Measurements from ENCODE around the gene TBX21. TPM values are rescaled to one million over a fixed set of nuclear protein-coding genes. Genes with fewer than 3 reads are reported as not detected.
"Not testable (repeated sequence)": the region's sequence is repeated elsewhere in the genome, so short reads cannot be mapped to it uniquely, and the experiment has no call there.

The TBX21 gene
- polyA plus RNA-seq, 4 donors = 0.07 to 0.45 (median 0.29) TPM

- H3K9me3 ChIP-seq (ENCODE audit: control insufficient read depth in 2 of 2, insufficient read depth in 1 of 2, low read depth in 1 of 2, low read length in 1 of 2); FAIRE-seq; DNase-seq; H3K27ac ChIP-seq (ENCODE audit: low read depth in 1 of 3, low read length in 2 of 3); H3K4me3 ChIP-seq (ENCODE audit: low read depth in 1 of 3, low read length in 3 of 3); H3K4me1 ChIP-seq (ENCODE audit: control insufficient read depth in 3 of 3, insufficient read depth in 2 of 3, low read depth in 1 of 3, low read length in 2 of 3); H3K36me3 ChIP-seq (ENCODE audit: control insufficient read depth in 3 of 3, insufficient read depth in 2 of 3, low read depth in 1 of 3, low read length in 3 of 3): not testable (repeated sequence)
- peaks cover 0 to 47% (median 4%) of the 10 kb centered on the region in 3 donors for H3K27me3 ChIP-seq (ENCODE audit: control insufficient read depth in 3 of 3, insufficient read depth in 3 of 3, low read length in 3 of 3)
- 86 to 90% (median 89%) methylated on average over 12 of the region's 12 CpGs for WGBS, 3 donors
Observed at GRCh38 chr17:47739945-47740344, 6.9 kb downstream of the TBX21 start.

- H3K4me3 ChIP-seq (ENCODE audit: low read depth in 1 of 3, low read length in 3 of 3) = no peak overlapping the region
- WGBS, 3 donors = 60 to 77% (median 71%) methylated on average over 11 of the region's 11 CpGs
- no peak for DNase-seq
- FAIRE-seq = no peak
- H3K27me3 ChIP-seq (ENCODE audit: control insufficient read depth in 3 of 3, insufficient read depth in 3 of 3, low read length in 3 of 3) = peaks cover 0 to 50% (median 4%) of the 10 kb centered on the region in 3 donors
- no peaks in the 10 kb centered on the region for H3K36me3 ChIP-seq (ENCODE audit: control insufficient read depth in 3 of 3, insufficient read depth in 2 of 3, low read depth in 1 of 3, low read length in 3 of 3)
- H3K27ac ChIP-seq (ENCODE audit: low read depth in 1 of 3, low read length in 2 of 3) = no peak overlapping the region
- H3K4me1 ChIP-seq (ENCODE audit: control insufficient read depth in 3 of 3, insufficient read depth in 2 of 3, low read depth in 1 of 3, low read length in 2 of 3) = no peaks in the 10 kb centered on the region
- no peaks in the 10 kb centered on the region for H3K9me3 ChIP-seq (ENCODE audit: control insufficient read depth in 2 of 2, insufficient read depth in 1 of 2, low read depth in 1 of 2, low read length in 1 of 2)
Observed at GRCh38 chr17:47741109-47741792, 8.2 kb downstream of the TBX21 start.

- FAIRE-seq = no peak
- H3K4me1 ChIP-seq (ENCODE audit: control insufficient read depth in 3 of 3, insufficient read depth in 2 of 3, low read depth in 1 of 3, low read length in 2 of 3) = no peaks in the 10 kb centered on the region
- WGBS, 3 donors = 74 to 77% (median 76%) methylated on average over 9 of the region's 9 CpGs
- H3K9me3 ChIP-seq (ENCODE audit: control insufficient read depth in 2 of 2, insufficient read depth in 1 of 2, low read depth in 1 of 2, low read length in 1 of 2) = no peaks in the 10 kb centered on the region
- no peak overlapping the region for H3K27ac ChIP-seq (ENCODE audit: low read depth in 1 of 3, low read length in 2 of 3)
- no peaks in the 10 kb centered on the region for H3K36me3 ChIP-seq (ENCODE audit: control insufficient read depth in 3 of 3, insufficient read depth in 2 of 3, low read depth in 1 of 3, low read length in 3 of 3)
- H3K4me3 ChIP-seq (ENCODE audit: low read depth in 1 of 3, low read length in 3 of 3) = no peak overlapping the region
- no peak for DNase-seq
- peaks cover 0 to 46% (median 4%) of the 10 kb centered on the region in 3 donors for H3K27me3 ChIP-seq (ENCODE audit: control insufficient read depth in 3 of 3, insufficient read depth in 3 of 3, low read length in 3 of 3)
Observed at GRCh38 chr17:47741793-47742145, 8.7 kb downstream of the TBX21 start.

GRCh38 chr17:47742319-47743181, 9.5 kb downstream of the TBX21 start:
- no peaks in the 10 kb centered on the region for H3K9me3 ChIP-seq (ENCODE audit: control insufficient read depth in 2 of 2, insufficient read depth in 1 of 2, low read depth in 1 of 2, low read length in 1 of 2)
- no peaks in the 10 kb centered on the region for H3K36me3 ChIP-seq (ENCODE audit: control insufficient read depth in 3 of 3, insufficient read depth in 2 of 3, low read depth in 1 of 3, low read length in 3 of 3)
- no peaks in the 10 kb centered on the region for H3K4me1 ChIP-seq (ENCODE audit: control insufficient read depth in 3 of 3, insufficient read depth in 2 of 3, low read depth in 1 of 3, low read length in 2 of 3)
- DNase-seq (no peak), FAIRE-seq (no peak)
- H3K27ac ChIP-seq (ENCODE audit: low read depth in 1 of 3, low read length in 2 of 3) = no peak overlapping the region
- peaks cover 0 to 43% (median 4%) of the 10 kb centered on the region in 3 donors for H3K27me3 ChIP-seq (ENCODE audit: control insufficient read depth in 3 of 3, insufficient read depth in 3 of 3, low read length in 3 of 3)
- 36 to 46% (median 38%) methylated on average over 21 to 26 of the region's 26 CpGs for WGBS, 3 donors
- H3K4me3 ChIP-seq (ENCODE audit: low read depth in 1 of 3, low read length in 3 of 3) = no peak overlapping the region

- no peaks in the 10 kb centered on the region for H3K4me1 ChIP-seq (ENCODE audit: control insufficient read depth in 3 of 3, insufficient read depth in 2 of 3, low read depth in 1 of 3, low read length in 2 of 3)
- H3K4me3 ChIP-seq (ENCODE audit: low read depth in 1 of 3, low read length in 3 of 3) = no peak overlapping the region
- H3K36me3 ChIP-seq (ENCODE audit: control insufficient read depth in 3 of 3, insufficient read depth in 2 of 3, low read depth in 1 of 3, low read length in 3 of 3) = no peaks in the 10 kb centered on the region
- H3K27me3 ChIP-seq (ENCODE audit: control insufficient read depth in 3 of 3, insufficient read depth in 3 of 3, low read length in 3 of 3) = peaks cover 0 to 46% (median 5%) of the 10 kb centered on the region in 3 donors
- no peak for FAIRE-seq
- WGBS, 3 donors = 55 to 66% (median 60%) methylated on average over 22 of the region's 22 CpGs
- no peaks in the 10 kb centered on the region for H3K9me3 ChIP-seq (ENCODE audit: control insufficient read depth in 2 of 2, insufficient read depth in 1 of 2, low read depth in 1 of 2, low read length in 1 of 2)
- no peak for DNase-seq
- no peak overlapping the region for H3K27ac ChIP-seq (ENCODE audit: low read depth in 1 of 3, low read length in 2 of 3)
Observed at GRCh38 chr17:47744168-47745036, 11.4 kb downstream of the TBX21 start.

- H3K4me3 ChIP-seq (ENCODE audit: low read depth in 1 of 3, low read length in 3 of 3) = no peak overlapping the region
- H3K4me1 ChIP-seq (ENCODE audit: control insufficient read depth in 3 of 3, insufficient read depth in 2 of 3, low read depth in 1 of 3, low read length in 2 of 3) = no peaks in the 10 kb centered on the region
- DNase-seq = no peak
- peaks cover 0 to 48% (median 6%) of the 10 kb centered on the region in 3 donors for H3K27me3 ChIP-seq (ENCODE audit: control insufficient read depth in 3 of 3, insufficient read depth in 3 of 3, low read length in 3 of 3)
- no peaks in the 10 kb centered on the region for H3K36me3 ChIP-seq (ENCODE audit: control insufficient read depth in 3 of 3, insufficient read depth in 2 of 3, low read depth in 1 of 3, low read length in 3 of 3)
- H3K9me3 ChIP-seq (ENCODE audit: control insufficient read depth in 2 of 2, insufficient read depth in 1 of 2, low read depth in 1 of 2, low read length in 1 of 2) = no peaks in the 10 kb centered on the region
- no peak for FAIRE-seq
- H3K27ac ChIP-seq (ENCODE audit: low read depth in 1 of 3, low read length in 2 of 3) = no peak overlapping the region
- 48 to 63% (median 62%) methylated on average over 10 of the region's 10 CpGs for WGBS, 3 donors
Observed at GRCh38 chr17:47745037-47745380, 12.0 kb downstream of the TBX21 start.

GRCh38 chr17:47751471-47751870, 18.4 kb downstream of the TBX21 start:
- Histone ChIP-seq H3K27me3 (ENCODE audit: control insufficient read depth in 3 of 3, insufficient read depth in 3 of 3, low read length in 3 of 3) (peaks cover 0 to 8% (median 2%) of the 10 kb centered on the region in 3 donors), H3K9me3 (ENCODE audit: control insufficient read depth in 2 of 2, insufficient read depth in 1 of 2, low read depth in 1 of 2, low read length in 1 of 2) (peaks cover 0 to 7% of the 10 kb centered on the region in 2 donors), H3K4me1 (ENCODE audit: control insufficient read depth in 3 of 3, insufficient read depth in 2 of 3, low read depth in 1 of 3, low read length in 2 of 3) (no peaks in the 10 kb centered on the region), H3K36me3 (ENCODE audit: control insufficient read depth in 3 of 3, insufficient read depth in 2 of 3, low read depth in 1 of 3, low read length in 3 of 3) (no peaks in the 10 kb centered on the region), H3K27ac (ENCODE audit: low read depth in 1 of 3, low read length in 2 of 3) (no peak overlapping the region), H3K4me3 (ENCODE audit: low read depth in 1 of 3, low read length in 3 of 3) (no peak overlapping the region)
- DNase-seq = no peak
- 55 to 89% (median 81%) methylated on average over 3 of the region's 3 CpGs for WGBS, 3 donors
- FAIRE-seq = no peak

GRCh38 chr17:47757386-47757785, 24.4 kb downstream of the TBX21 start:
- DNase-seq = no peak
- Histone ChIP-seq H3K4me1 (ENCODE audit: control insufficient read depth in 3 of 3, insufficient read depth in 2 of 3, low read depth in 1 of 3, low read length in 2 of 3) (no peaks in the 10 kb centered on the region), H3K27me3 (ENCODE audit: control insufficient read depth in 3 of 3, insufficient read depth in 3 of 3, low read length in 3 of 3) (peaks cover 0 to 11% (median 0%) of the 10 kb centered on the region in 3 donors), H3K4me3 (ENCODE audit: low read depth in 1 of 3, low read length in 3 of 3) (no peak overlapping the region), H3K27ac (ENCODE audit: low read depth in 1 of 3, low read length in 2 of 3) (no peak overlapping the region), H3K9me3 (ENCODE audit: control insufficient read depth in 2 of 2, insufficient read depth in 1 of 2, low read depth in 1 of 2, low read length in 1 of 2) (peaks cover 0 to 14% of the 10 kb centered on the region in 2 donors), H3K36me3 (ENCODE audit: control insufficient read depth in 3 of 3, insufficient read depth in 2 of 3, low read depth in 1 of 3, low read length in 3 of 3) (no peaks in the 10 kb centered on the region)
- FAIRE-seq = no peak
- WGBS, 3 donors = 14 to 58% (median 38%) methylated on average over 1 of the region's 1 CpG
